HepG2 (cell line): ENCODE measurements around the gene FYB2. TPM values are rescaled to one million over a fixed set of nuclear protein-coding genes. Genes with fewer than 3 reads are reported as not detected.
A peak's percentile ranks its signal among the peaks of the same experiment; 100 is the strongest.

Experiments
- ATAC-seq: fragments of 200-7000 bp; cut with Tn5 transposase; 3 replicates; pipeline ENCODE4 v1.9.1; 2020; ENCODE audit warnings: mild to moderate bottlenecking, moderate library complexity
- BruUV-seq: library from RNA; stranded (reverse); fragments of 400-500 nt; replicated peaks from 2 replicates; lab custom pipeline; 2021; lab: Mats Ljungman, UMichigan
- CTCF ChIA-PET: fragments of 300-600 bp; formaldehyde crosslinking; extraction: SDS; loops from one replicate; lab custom pipeline; 2021; ENCODE audit warnings: low total read pairs, inconsistent platforms, low intra/inter-chr PET ratio; lab: Yijun Ruan, JAX
- POLR2A ChIA-PET: fragments of 350-600 bp; sonication (Branson Sonifier 250); formaldehyde crosslinking; loops from one replicate; lab custom pipeline; 2020; ENCODE audit warnings: antibody characterized with exemption, inconsistent platforms; lab: Yijun Ruan, JAX
- DNase-seq: peaks from one replicate; pipeline ENCODE4 v3.0.0-alpha.2; 2015; ENCODE audit warnings: low spot score
- FAIRE-seq: peaks from 3 replicates; lab custom pipeline; 2011; peaks lifted over from hg19 to GRCh38; lab: Jason Lieb, UNC
- H2AFZ ChIP-seq: one replicate; pipeline ENCODE4 v1.6.1; 2011; ENCODE audit warnings: low read length, inconsistent platforms
- H3K27ac ChIP-seq: fragments of 300-600 bp; 3 replicates; pipeline ENCODE4 v1.8.0; 2011; ENCODE audit warnings: mixed run types, mild to moderate bottlenecking, mixed read lengths, low read length, inconsistent platforms; ENCODE audit not compliant: insufficient read depth; ENCODE audit errors: extremely low read length
- H3K27me3 ChIP-seq, 2 experiments: fragments of 200-600 bp in 1 of 2; 2 replicates in 1 of 2; 3 replicates in 1 of 2; pipeline versions ENCODE4 v1.6.0 to v1.8.0; 2011; ENCODE audit warnings: low read length in 2 of 2, mild to moderate bottlenecking in 2 of 2, moderate library complexity in 2 of 2, inconsistent platforms in 1 of 2; ENCODE audit not compliant: insufficient read depth in 2 of 2, control insufficient read depth in 1 of 2
- H3K36me3 ChIP-seq, 2 experiments: fragments of 200-600 bp in 1 of 2; replicated peaks in 1 of 2; 2 replicates in 1 of 2; 3 replicates in 1 of 2; pipeline versions ENCODE4 v1.5.1 to v1.8.0; 2011; ENCODE audit warnings: low read length in 2 of 2, inconsistent platforms in 1 of 2; ENCODE audit not compliant: insufficient read depth in 2 of 2, control insufficient read depth in 1 of 2
- H3K4me1 ChIP-seq: 2 replicates; pipeline ENCODE4 v1.5.1; 2012; ENCODE audit warnings: low read length, inconsistent platforms; ENCODE audit not compliant: insufficient read depth
- H3K4me2 ChIP-seq: 2 replicates; pipeline ENCODE4 v1.6.0; 2011; ENCODE audit warnings: low read depth, low read length, inconsistent platforms
- H3K4me3 ChIP-seq, 3 experiments: fragments of 200-600 bp in 1 of 3; sonication (generic), shearing (Covaris generic) in 1 of 3; replicated peaks in 1 of 3; 2 replicates each; pipeline ENCODE4 v1.5.1; 2011 to 2016; ENCODE audit warnings: low read length in 3 of 3, inconsistent platforms in 2 of 3, low read depth in 2 of 3, mild to moderate bottlenecking in 2 of 3, control low read depth in 1 of 3, mixed read lengths in 1 of 3; ENCODE audit not compliant: insufficient read depth in 1 of 3
- H3K79me2 ChIP-seq: one replicate; pipeline ENCODE4 v1.6.1; 2011; ENCODE audit warnings: low read length, inconsistent platforms; ENCODE audit not compliant: insufficient read depth
- H3K9ac ChIP-seq: 2 replicates; pipeline ENCODE4 v1.6.0; 2011; ENCODE audit warnings: mild to moderate bottlenecking, low read depth, low read length, inconsistent platforms; ENCODE audit not compliant: insufficient read depth
- H3K9me3 ChIP-seq: 2 replicates; pipeline ENCODE4 v1.5.1; 2012; ENCODE audit warnings: mild to moderate bottlenecking, low read length
- H4K20me1 ChIP-seq: 2 replicates; pipeline ENCODE4 v1.6.0; 2011; ENCODE audit warnings: inconsistent platforms, mild to moderate bottlenecking, low read length, moderate library complexity; ENCODE audit not compliant: insufficient read depth
- MAFF ChIP-seq: IDR thresholded peaks from 2 replicates; pipeline ENCODE4 v1.6.1; 2011; ENCODE audit warnings: low read depth, low read length, improper control_type of control experiment
- MAFK ChIP-seq, 2 experiments: IDR thresholded peaks in 1 of 2; conservative IDR thresholded peaks in 1 of 2; 2 replicates each; pipeline ENCODE4 v1.6.1; 2011; ENCODE audit warnings: improper control_type of control experiment in 2 of 2, low read length in 2 of 2
- MATR3 ChIP-seq: sonication (generic); formaldehyde crosslinking; IDR thresholded peaks from 2 replicates; pipeline ENCODE4 v1.4.0; 2020; ENCODE audit warnings: missing genetic modification reagents
- NFE2 ChIP-seq: sonication (generic); formaldehyde crosslinking; IDR thresholded peaks from 2 replicates; pipeline ENCODE4 v1.4.0; 2020; ENCODE audit warnings: missing genetic modification reagents
- PAWR ChIP-seq: sonication (generic); formaldehyde crosslinking; IDR thresholded peaks from 2 replicates; pipeline ENCODE4 v1.4.0; 2020; ENCODE audit warnings: missing genetic modification reagents, mild to moderate bottlenecking, borderline replicate concordance
- ZNF138 ChIP-seq: sonication (generic); formaldehyde crosslinking; IDR thresholded peaks from 2 replicates; pipeline ENCODE4 v1.5.0; 2020; ENCODE audit warnings: mild to moderate bottlenecking, low read depth, missing genetic modification reagents
- ZNF335 ChIP-seq: sonication (generic); formaldehyde crosslinking; IDR thresholded peaks from 2 replicates; pipeline ENCODE4 v1.4.0; 2020; ENCODE audit warnings: missing genetic modification reagents
- WGBS: methylation state at CpG from one replicate; pipeline ENCODE4 v1.1.6; 2017; ENCODE audit warnings: low lambda C conversion rate; 5-methylcytosine and 5-hydroxymethylcytosine counted together
- in situ Hi-C: cut with HindIII; loops from 2 replicates; pipeline ENCODE4 v1.10.0; 2017; ENCODE audit warnings: low pct_unique_long_range_greater_than_20kb; ENCODE audit not compliant: extremely low pct_ligation_motif_present
- intact Hi-C: fragments of 100-400 bp; cut with micrococcal nuclease; formaldehyde crosslinking; loops from one replicate; pipeline ENCODE4 v1.10.0; 2022; ENCODE audit not compliant: unreplicated experiment
- polyA plus RNA-seq, 8 experiments: library from polyadenylated mRNA; depleted of rRNA in 3 of 8; stranded (reverse) in 7 of 8; unstranded in 1 of 8; fragments of >200 nt; fragmentation: Illumina TruSeq in 4 of 8; extraction: Trizol in 4 of 8; gene quantifications; 2 replicates each; pipeline versions ENCODE4 v1.2.1 to v1.2.3, GENCODE V29; 2011 to 2016; ENCODE audit warnings: low read depth in 4 of 8, missing spikeins in 1 of 8, mixed read lengths in 1 of 8; ENCODE audit not compliant: insufficient read depth in 1 of 8
- total RNA-seq, 5 experiments: library from RNA; depleted of rRNA; stranded (reverse); fragments of >200 nt; fragmentation: Illumina TruSeq; extraction: Trizol; gene quantifications; 2 replicates each; pipeline ENCODE4 v1.2.3, GENCODE V29; 2016; ENCODE audit warnings: low read depth in 1 of 5
- TF ChIP-seq, protein P1 (sequence below): IDR thresholded peaks from 2 replicates; pipeline ENCODE4 v1.6.1; 2018; ENCODE audit warnings: missing genetic modification reagents, mild to moderate bottlenecking, missing compliant biosample characterization
- TF ChIP-seq, protein P2 (sequence below): sonication (generic); formaldehyde crosslinking; IDR thresholded peaks from 2 replicates; pipeline ENCODE4 v1.8.0; 2023; ENCODE audit warnings: mild to moderate bottlenecking, missing genetic modification reagents
- TF ChIP-seq, protein P3 (sequence below): sonication (generic); formaldehyde crosslinking; conservative IDR thresholded peaks from 2 replicates; pipeline ENCODE4 v1.4.0; 2020; ENCODE audit warnings: missing genetic modification reagents
- TF ChIP-seq, protein P4 (sequence below): sonication (generic); formaldehyde crosslinking; IDR thresholded peaks from 2 replicates; pipeline ENCODE4 v1.8.0; 2022; ENCODE audit warnings: low read depth, missing genetic modification reagents

FYB2 gene
- total and polyA plus RNA-seq, 2 of the 13 experiments (the other 11 are each of a cell fraction or from before 2014, with no cell fraction given), result 1.2 to 2.7 TPM

DNA sequence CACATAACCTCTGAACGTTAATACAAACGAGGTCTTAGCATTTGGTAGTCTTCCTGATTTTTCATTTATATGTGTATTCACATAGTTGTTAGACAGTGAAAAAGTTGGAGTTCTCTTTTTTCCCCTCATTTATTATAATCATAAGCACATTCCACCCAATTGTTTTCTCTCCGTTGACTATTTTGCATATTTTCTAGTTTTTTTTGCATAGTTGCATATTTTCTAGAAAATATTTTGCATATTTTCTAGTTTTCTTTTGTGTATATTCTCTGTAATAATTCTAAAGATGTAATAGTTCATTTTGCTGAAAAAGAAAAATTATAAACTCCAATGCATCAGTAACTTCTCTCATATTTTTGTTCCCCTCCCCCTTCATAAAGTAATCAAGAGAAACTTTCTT, 47.5 kb downstream of the FYB2 start:
- Histone ChIP-seq H3K79me2 (no peaks in the 10 kb centered on the region), H3K9me3 (no peaks in the 10 kb centered on the region), H3K9ac (no peak overlapping the region), H2AFZ (no peak overlapping the region), H3K4me1 (peaks cover 18% of the 10 kb centered on the region), H3K4me3 (no peak overlapping the region), H3K27me3 (no peaks in the 10 kb centered on the region), H3K27ac (no peak overlapping the region), H3K4me2 (no peak overlapping the region), H3K36me3 (no peaks in the 10 kb centered on the region), H4K20me1 (no peaks in the 10 kb centered on the region)
- TF ChIP-seq ZNF335 (CRISPR knock-in tag), result no peak
- no peak for TF ChIP-seq NFE2 (CRISPR knock-in tag)
- no peak for TF ChIP-seq MATR3 (CRISPR knock-in tag)
- TF ChIP-seq, protein P1, sequence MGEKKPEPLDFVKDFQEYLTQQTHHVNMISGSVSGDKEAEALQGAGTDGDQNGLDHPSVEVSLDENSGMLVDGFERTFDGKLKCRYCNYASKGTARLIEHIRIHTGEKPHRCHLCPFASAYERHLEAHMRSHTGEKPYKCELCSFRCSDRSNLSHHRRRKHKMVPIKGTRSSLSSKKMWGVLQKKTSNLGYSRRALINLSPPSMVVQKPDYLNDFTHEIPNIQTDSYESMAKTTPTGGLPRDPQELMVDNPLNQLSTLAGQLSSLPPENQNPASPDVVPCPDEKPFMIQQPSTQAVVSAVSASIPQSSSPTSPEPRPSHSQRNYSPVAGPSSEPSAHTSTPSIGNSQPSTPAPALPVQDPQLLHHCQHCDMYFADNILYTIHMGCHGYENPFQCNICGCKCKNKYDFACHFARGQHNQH, result no peak
- peak; percentile 69 to 82 for TF ChIP-seq MAFK (conservative IDR thresholded peaks at IDR 0.05 in 1 of 2, IDR thresholded peaks at IDR 0.05 in 1 of 2; ENCODE audit: low read length in 2 of 2)
- peak; percentile 63 for TF ChIP-seq MAFF
- POLR2A ChIA-PET, result no interaction called here
- BruUV-seq, result no TSS peak
- FAIRE-seq (no peak), DNase-seq (no peak), ATAC-seq (no peak)
- intact Hi-C loops (no loop called here), in situ Hi-C loops (no loop called here)
- CTCF ChIA-PET, result no interaction called here
- 91% methylated on average over 3 of the region's 3 CpGs for WGBS

DNA sequence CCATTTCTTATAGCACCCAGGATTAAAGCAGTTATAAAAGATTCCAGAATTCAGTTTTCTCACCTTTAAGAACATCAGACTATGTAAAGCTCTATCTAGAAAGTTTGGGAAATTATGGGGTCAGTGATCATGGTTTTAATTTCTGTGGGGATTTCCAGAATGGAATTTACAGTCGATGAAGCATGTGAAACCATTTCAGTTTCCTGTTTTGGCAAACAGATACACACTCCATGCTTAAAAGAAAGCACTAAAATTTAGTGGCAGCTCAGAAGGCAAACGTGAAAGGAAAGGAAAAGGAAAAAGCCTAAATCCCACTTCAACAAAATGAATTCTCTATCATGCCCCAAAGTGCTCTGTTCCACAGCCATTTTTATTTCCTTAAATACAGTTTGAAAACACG, 60.4 kb downstream of the FYB2 start:
- ATAC-seq, result no peak
- no peak overlapping the region for H3K4me3 ChIP-seq
- H3K27me3 ChIP-seq, result no peaks in the 10 kb centered on the region
- no peaks in the 10 kb centered on the region for H3K36me3 ChIP-seq
- H3K4me2 ChIP-seq, result no peak overlapping the region
- H2AFZ ChIP-seq, result no peak overlapping the region
- H3K79me2 ChIP-seq, result no peaks in the 10 kb centered on the region
- BruUV-seq, result no TSS peak
- peaks cover 20% of the 10 kb centered on the region for H3K4me1 ChIP-seq
- POLR2A ChIA-PET, result no interaction called here
- in situ Hi-C loops, result loop anchor here (5.0 kb wide), 1 partner anchor 64 kb away; no protein-coding TSS in a partner anchor
- H4K20me1 ChIP-seq, result no peaks in the 10 kb centered on the region
- H3K9ac ChIP-seq, result no peak overlapping the region
- FAIRE-seq, result no peak
- intact Hi-C loops, result loop anchor here (1.0 kb wide), 2 partner anchors 45 to 63 kb away; no protein-coding TSS in a partner anchor
- H3K9me3 ChIP-seq, result no peaks in the 10 kb centered on the region
- DNase-seq, result no peak
- H3K27ac ChIP-seq, result no peak overlapping the region
- 67% methylated on average over 3 of the region's 3 CpGs for WGBS
- CTCF ChIA-PET, result interaction anchor here (0.9 to 1.3 kb wide), 2 partner anchors 45 to 62 kb away, joined by 3 to 5 read pairs; no protein-coding TSS in a partner anchor
- TF ChIP-seq PAWR (CRISPR knock-in tag), result no peak
- TF ChIP-seq, protein P2, sequence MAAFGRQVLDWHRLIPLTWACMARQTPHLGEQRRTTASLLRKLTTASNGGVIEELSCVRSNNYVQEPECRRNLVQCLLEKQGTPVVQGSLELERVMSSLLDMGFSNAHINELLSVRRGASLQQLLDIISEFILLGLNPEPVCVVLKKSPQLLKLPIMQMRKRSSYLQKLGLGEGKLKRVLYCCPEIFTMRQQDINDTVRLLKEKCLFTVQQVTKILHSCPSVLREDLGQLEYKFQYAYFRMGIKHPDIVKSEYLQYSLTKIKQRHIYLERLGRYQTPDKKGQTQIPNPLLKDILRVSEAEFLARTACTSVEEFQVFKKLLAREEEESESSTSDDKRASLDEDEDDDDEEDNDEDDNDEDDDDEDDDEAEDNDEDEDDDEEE (CRISPR knock-in tag), result no peak
- TF ChIP-seq, protein P3, sequence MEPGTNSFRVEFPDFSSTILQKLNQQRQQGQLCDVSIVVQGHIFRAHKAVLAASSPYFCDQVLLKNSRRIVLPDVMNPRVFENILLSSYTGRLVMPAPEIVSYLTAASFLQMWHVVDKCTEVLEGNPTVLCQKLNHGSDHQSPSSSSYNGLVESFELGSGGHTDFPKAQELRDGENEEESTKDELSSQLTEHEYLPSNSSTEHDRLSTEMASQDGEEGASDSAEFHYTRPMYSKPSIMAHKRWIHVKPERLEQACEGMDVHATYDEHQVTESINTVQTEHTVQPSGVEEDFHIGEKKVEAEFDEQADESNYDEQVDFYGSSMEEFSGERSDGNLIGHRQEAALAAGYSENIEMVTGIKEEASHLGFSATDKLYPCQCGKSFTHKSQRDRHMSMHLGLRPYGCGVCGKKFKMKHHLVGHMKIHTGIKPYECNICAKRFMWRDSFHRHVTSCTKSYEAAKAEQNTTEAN (CRISPR knock-in tag), result no peak
- TF ChIP-seq, protein P4, sequence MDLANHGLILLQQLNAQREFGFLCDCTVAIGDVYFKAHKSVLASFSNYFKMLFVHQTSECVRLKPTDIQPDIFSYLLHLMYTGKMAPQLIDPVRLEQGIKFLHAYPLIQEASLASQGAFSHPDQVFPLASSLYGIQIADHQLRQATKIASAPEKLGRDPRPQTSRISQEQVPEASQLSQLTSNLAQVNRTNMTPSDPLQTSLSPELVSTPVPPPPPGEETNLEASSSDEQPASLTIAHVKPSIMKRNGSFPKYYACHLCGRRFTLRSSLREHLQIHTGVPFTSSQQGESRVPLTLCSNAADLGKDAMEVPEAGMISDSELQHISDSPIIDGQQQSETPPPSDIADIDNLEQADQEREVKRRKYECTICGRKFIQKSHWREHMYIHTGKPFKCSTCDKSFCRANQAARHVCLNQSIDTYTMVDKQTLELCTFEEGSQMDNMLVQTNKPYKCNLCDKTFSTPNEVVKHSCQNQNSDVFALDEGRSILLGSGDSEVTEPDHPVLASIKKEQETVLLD (CRISPR knock-in tag), result no peak
- no peak for TF ChIP-seq ZNF138 (CRISPR knock-in tag)
